OCI-LY7 (cell line): ENCODE data around the gene CDC42BPG.

Experiments used
- EZH2phosphoT487 ChIP-seq: fragments of 200-600 bp; sonication (generic); IDR thresholded peaks from 2 replicates; pipeline ENCODE4 v1.6.1; 2018; ENCODE audit warnings: low read depth, borderline replicate concordance, mild to moderate bottlenecking, mixed run types, antibody characterized with exemption, low read length, moderate library complexity, mixed read lengths
- TF ChIP-seq, protein P1 (sequence below): fragments of 200-600 bp; sonication (generic); conservative IDR thresholded peaks from 2 replicates; pipeline ENCODE4 v1.5.1; 2014; ENCODE audit warnings: mild to moderate bottlenecking, antibody characterized with exemption, low read length, moderate library complexity, mixed read lengths

GRCh38 chr11:64810891-64811272 lies 33.6 kb downstream of the CDC42BPG start:
- TF ChIP-seq EZH2phosphoT487 = no peak
- TF ChIP-seq, protein P1, sequence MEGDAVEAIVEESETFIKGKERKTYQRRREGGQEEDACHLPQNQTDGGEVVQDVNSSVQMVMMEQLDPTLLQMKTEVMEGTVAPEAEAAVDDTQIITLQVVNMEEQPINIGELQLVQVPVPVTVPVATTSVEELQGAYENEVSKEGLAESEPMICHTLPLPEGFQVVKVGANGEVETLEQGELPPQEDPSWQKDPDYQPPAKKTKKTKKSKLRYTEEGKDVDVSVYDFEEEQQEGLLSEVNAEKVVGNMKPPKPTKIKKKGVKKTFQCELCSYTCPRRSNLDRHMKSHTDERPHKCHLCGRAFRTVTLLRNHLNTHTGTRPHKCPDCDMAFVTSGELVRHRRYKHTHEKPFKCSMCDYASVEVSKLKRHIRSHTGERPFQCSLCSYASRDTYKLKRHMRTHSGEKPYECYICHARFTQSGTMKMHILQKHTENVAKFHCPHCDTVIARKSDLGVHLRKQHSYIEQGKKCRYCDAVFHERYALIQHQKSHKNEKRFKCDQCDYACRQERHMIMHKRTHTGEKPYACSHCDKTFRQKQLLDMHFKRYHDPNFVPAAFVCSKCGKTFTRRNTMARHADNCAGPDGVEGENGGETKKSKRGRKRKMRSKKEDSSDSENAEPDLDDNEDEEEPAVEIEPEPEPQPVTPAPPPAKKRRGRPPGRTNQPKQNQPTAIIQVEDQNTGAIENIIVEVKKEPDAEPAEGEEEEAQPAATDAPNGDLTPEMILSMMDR = no peak
